Activated T-cell treated with anti-CD3 and anti-CD28 coated beads for 1 hour (primary cell): Measurements from ENCODE around the gene PEAK1.
A peak's percentile ranks its signal among the peaks of the same experiment; 100 is the strongest.

ENCODE experiments used
- DNase-seq: peaks from one replicate; pipeline ENCODE4 v3.0.0-alpha.2; 2020; ENCODE audit warnings: low read depth

The PEAK1 gene, protein sequence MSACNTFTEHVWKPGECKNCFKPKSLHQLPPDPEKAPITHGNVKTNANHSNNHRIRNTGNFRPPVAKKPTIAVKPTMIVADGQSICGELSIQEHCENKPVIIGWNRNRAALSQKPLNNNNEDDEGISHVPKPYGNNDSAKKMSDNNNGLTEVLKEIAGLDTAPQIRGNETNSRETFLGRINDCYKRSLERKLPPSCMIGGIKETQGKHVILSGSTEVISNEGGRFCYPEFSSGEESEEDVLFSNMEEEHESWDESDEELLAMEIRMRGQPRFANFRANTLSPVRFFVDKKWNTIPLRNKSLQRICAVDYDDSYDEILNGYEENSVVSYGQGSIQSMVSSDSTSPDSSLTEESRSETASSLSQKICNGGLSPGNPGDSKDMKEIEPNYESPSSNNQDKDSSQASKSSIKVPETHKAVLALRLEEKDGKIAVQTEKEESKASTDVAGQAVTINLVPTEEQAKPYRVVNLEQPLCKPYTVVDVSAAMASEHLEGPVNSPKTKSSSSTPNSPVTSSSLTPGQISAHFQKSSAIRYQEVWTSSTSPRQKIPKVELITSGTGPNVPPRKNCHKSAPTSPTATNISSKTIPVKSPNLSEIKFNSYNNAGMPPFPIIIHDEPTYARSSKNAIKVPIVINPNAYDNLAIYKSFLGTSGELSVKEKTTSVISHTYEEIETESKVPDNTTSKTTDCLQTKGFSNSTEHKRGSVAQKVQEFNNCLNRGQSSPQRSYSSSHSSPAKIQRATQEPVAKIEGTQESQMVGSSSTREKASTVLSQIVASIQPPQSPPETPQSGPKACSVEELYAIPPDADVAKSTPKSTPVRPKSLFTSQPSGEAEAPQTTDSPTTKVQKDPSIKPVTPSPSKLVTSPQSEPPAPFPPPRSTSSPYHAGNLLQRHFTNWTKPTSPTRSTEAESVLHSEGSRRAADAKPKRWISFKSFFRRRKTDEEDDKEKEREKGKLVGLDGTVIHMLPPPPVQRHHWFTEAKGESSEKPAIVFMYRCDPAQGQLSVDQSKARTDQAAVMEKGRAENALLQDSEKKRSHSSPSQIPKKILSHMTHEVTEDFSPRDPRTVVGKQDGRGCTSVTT (N-terminal part only)

GRCh38 chr15:77419836-77420609 lies at the start of gene PEAK1:
TSS of gene PEAK1 (minus strand) at chr15:77420104. CDS start at chr15:77181926, 238,178 bp downstream.
- DNase-seq, result peak; percentile 99

DNA sequence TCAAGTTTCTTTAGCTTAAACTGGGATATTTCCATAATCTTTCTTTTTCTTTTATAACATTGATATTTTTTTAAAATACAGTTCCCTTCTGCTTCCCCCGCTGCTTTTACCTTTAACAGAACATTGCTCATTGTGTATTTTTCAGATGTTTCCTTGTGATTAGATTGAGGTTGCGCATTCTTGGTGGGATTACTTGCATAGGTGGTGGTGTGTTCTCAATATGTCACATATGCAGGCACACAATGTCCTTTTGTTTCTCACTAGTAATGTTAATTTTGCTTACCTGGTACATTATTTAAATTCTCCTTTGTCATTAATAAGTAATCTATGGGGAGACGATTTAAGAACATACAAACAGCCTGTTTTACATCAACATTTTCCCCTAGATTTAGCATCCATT lies 49.0 kb upstream of the PEAK1 start:
- no peak for DNase-seq

- no peak for DNase-seq
Observed at GRCh38 chr15:77466521-77466920, 46.6 kb upstream of the PEAK1 start.

DNA sequence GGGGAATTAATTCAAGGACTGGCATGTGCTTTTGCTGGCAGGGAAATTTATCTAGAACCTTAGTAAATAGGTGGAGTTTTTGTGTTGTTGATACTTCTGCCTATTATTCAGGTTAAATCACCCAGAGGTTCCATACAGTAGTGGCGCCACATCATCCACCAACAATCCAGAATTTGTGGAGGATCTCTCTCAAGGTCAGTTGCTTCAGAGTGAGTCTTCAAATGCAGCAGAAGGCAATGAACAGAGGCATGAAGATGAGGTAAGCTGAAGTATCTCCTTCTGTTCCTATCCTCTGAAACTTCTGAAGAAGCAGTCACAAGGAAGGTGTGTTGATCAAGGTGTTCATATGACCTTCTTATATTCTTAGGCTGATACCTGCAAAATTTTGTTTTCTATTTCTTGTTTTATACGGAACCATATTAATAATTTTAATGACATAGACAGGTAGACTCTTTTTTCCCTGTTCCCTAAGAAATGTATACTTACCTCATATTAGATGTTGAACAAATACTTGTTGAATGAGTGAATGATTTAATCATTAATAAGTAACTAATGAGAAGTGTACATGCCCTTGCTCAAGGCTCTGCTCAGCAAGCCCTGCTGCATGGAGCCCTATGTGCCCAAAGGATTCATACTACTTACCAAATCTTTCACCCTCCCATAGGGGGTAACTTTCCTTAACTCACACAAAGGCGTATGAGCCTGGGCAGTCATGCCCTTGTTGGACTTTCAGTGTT lies 44.4 kb upstream of the PEAK1 start:
- no peak for DNase-seq

- DNase-seq, result no peak
Observed at GRCh38 chr15:77461486-77461885, 41.6 kb upstream of the PEAK1 start.

GRCh38 chr15:77459031-77459430 lies 39.1 kb upstream of the PEAK1 start:
- DNase-seq, result no peak

DNA sequence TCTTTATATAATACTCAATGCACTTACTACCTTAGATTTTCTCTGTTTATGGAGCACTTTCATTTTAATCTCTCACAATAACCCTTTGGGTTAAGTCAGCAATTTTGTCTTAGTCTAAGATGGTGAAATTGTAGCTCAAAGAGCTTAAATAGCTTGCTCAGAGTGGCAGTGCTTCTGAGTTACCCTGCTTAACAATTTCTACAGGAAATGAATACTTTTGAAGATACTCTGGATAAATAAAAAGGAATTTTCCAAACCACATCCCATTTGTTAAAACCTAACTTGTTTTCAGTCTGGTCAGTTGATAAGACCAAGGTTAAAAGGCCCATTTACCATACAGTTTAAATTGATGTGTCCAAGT lies 38.0 kb upstream of the PEAK1 start:
- DNase-seq, result no peak

DNA sequence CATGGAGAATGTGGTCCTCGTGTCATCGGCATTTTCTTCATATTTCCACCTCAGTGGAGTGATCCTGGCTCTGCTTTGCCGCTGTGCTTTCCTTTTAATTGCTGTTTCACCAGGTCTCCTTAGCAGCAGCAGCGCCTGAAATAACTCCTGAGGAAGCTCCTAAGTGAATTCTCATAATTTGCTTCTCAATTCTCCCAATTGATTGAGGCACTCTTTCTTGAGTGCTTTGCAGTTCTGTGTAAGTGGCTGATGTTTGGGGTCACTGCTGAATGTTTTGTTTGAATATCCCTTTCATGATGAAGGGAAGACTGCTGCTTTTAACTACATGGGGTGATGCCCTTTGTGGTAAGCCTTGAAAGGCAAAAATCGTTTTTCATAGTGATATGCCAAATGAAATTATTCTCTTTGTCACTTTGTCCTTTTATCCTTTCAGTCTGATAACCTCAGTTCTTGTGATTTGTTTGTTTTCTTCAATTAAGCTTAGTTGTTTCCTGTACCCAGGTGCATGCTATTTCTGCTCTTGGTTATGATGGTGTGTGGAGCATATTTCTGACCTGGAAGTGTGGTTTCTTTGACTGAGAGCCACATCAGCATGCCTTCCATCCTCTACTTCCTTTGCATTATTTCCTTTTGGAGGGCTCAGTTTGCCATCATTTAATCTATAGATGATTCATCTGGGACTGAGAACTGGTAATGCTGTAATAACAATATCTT lies 37.4 kb upstream of the PEAK1 start:
- DNase-seq, result no peak

DNA sequence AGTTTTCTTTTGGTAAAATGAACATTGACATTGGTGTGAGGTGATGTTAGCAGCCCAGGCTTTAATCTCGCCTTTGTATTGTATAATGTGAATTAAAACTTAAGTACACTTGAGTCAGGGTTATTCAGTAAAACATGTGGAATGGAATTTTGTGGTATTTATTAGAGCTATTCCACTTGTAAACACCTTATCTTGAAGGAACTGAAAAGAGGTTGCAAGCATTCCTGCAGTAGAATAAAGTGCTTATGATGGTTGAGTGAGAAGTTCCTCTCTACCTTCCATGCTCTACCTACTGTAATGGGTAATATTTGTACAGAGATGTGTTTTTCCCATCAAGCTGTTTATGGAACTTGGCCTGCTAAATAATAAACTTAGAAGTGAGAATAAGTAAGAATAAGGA lies 36.8 kb upstream of the PEAK1 start:
- DNase-seq, result no peak

DNA sequence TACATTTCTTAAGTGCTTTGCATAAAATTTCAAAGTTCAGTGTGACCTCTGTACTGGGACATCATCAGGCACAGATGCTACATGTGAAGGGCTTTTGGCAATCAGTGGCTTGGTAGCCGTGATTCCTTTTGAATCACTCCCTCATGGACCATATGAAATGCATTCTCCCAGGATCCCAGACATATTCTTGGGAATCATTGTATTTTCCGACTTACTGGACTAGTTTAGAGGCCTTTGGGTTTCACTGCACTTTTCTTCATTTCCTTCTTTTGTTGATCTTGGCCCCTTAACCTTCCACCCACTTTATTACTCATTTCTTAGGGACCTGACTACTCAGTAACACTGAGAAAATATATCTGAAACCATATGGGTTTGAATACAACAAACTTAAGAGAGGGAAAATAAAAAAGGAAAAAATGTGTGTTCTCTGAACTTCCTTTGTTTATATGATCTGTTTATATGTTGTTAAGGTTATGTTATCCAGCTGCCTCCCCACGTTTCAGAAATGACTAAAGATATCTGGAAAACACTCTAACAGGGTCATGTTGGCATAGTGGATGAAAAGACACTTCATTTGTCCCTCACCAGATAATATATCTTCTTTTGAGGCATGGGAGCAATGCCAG lies 35.9 kb upstream of the PEAK1 start:
- no peak for DNase-seq

GRCh38 chr15:77454951-77455350 lies 35.0 kb upstream of the PEAK1 start:
- no peak for DNase-seq

- DNase-seq, result no peak
Observed at GRCh38 chr15:77454265-77454664, 34.4 kb upstream of the PEAK1 start.

DNA sequence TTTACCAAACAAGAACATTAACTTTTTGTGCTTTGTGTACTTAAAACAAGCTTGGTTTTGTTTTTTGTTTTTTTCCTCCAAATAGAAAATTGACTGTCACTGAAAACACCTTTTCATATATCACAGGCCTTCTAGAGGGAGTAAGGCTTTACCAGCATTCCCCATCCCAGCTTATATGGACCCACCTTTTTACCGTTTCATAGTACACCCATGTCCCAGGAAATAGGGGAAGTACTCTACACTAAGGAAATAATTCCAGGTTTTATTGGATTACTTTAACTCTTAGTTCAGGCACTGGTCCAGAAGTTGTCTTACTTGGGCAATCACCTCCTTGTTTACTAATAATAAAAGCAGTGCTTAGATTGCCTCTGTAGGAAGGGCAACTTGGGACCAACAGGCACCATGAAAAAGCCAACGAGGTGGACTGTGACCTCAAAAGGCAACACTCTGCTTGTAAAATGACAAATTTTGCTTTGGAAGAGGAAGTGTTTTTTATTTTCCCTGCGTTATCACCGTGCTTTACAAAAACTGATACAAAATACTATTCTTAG lies 27.0 kb upstream of the PEAK1 start:
- DNase-seq, result no peak

DNA sequence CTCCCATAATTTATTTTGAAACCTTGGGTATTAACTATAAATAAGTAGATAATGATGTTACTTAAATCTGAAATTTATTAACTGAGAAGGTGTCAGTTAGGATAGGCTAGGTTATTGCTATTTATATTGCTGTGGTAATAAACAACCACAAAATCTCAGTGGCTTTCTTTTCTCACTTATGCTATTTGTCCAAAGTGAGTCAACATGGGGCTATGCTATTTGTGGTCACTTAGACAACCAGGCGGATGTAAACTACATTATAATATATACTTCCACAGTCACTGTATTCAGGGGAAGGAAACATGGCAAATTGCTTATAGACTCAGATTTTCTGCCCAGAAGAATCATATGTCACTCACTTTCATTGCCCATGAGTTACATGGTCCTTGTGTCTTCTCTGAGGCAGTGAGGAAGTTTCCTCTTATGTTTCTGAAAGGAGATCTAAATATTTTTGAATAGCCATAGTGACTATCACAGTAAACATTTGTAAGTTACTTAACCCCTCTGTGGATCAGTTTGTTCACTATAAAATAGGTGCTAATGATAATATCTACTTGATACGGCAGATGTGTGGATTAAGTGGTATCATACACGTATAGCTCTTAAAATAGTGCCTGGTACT lies 20.6 kb upstream of the PEAK1 start:
- no peak for DNase-seq

- DNase-seq, result no peak
Observed at GRCh38 chr15:77437264-77437663, 17.4 kb upstream of the PEAK1 start.

DNA sequence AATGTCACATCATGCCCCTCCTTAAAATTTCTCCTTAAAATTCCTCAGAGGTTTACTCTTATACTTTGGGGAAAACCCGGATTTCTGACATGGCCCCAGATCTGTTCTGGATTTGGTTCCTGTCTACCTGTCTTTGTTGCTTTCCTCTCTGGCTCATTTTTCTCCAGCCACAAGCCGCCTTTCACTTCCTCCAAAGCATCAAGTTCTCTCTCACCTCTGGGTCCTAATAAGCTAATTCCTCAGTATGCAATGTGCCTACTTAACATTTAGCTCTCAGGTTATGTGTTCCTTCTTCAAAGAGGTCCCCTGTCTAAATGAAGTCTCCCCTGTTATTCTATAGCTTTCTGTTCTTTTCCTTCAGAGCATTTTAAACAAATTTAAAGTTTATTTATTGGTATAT lies 16.9 kb upstream of the PEAK1 start:
- DNase-seq, result no peak

GRCh38 chr15:77430652-77431051 lies 10.7 kb upstream of the PEAK1 start:
- no peak for DNase-seq

GRCh38 chr15:77430213-77430612 lies 10.3 kb upstream of the PEAK1 start:
- no peak for DNase-seq

- no peak for DNase-seq
Observed at GRCh38 chr15:77426871-77427270, 7.0 kb upstream of the PEAK1 start.
